ENCODE data around the gene C2CD4C.

The C2CD4C gene

GRCh38 chr19:437041-437440 lies 28.1 kb upstream of the C2CD4C start:
- H3K4me3 ChIP-seq (ENCODE audit: low read length), result no peak overlapping the region
- no peak for DNase-seq (ENCODE audit: low read depth)
- TF ChIP-seq CTCF (IDR thresholded peaks at IDR 0.05; ENCODE audit: insufficient read depth, low read depth, low read length, missing control alignments), result no peak

GRCh38 chr19:436413-436950 lies 27.5 kb upstream of the C2CD4C start:
- H3K4me3 ChIP-seq (ENCODE audit: low read length), result no peak overlapping the region
- no peak for TF ChIP-seq CTCF (IDR thresholded peaks at IDR 0.05; ENCODE audit: insufficient read depth, low read depth, low read length, missing control alignments)
- no peak for DNase-seq (ENCODE audit: low read depth)

GRCh38 chr19:435707-436412 lies 26.9 kb upstream of the C2CD4C start:
- no peak for TF ChIP-seq CTCF (IDR thresholded peaks at IDR 0.05; ENCODE audit: insufficient read depth, low read depth, low read length, missing control alignments)
- DNase-seq (ENCODE audit: low read depth), result no peak
- H3K4me3 ChIP-seq (ENCODE audit: low read length), result no peak overlapping the region

- no peak overlapping the region for H3K4me3 ChIP-seq (ENCODE audit: low read length)
- no peak for TF ChIP-seq CTCF (IDR thresholded peaks at IDR 0.05; ENCODE audit: insufficient read depth, low read depth, low read length, missing control alignments)
- no peak for DNase-seq (ENCODE audit: low read depth)
Observed at GRCh38 chr19:435056-435706, 26.2 kb upstream of the C2CD4C start.

- no peak for TF ChIP-seq CTCF (IDR thresholded peaks at IDR 0.05; ENCODE audit: insufficient read depth, low read depth, low read length, missing control alignments)
- DNase-seq (ENCODE audit: low read depth), result no peak
- H3K4me3 ChIP-seq (ENCODE audit: low read length), result no peak overlapping the region
Observed at GRCh38 chr19:434152-434960, 25.4 kb upstream of the C2CD4C start.

GRCh38 chr19:430701-431100 lies 21.8 kb upstream of the C2CD4C start:
- H3K4me3 ChIP-seq (ENCODE audit: low read length), result no peak overlapping the region
- DNase-seq (ENCODE audit: low read depth), result no peak
- TF ChIP-seq CTCF (IDR thresholded peaks at IDR 0.05; ENCODE audit: insufficient read depth, low read depth, low read length, missing control alignments), result no peak
